ENCODE data around the gene MGLL.

The MGLL gene

GRCh38 chr3:127789990-127790881 is 32.1 kb downstream of the MGLL start:
- no peak for TF ChIP-seq CTCF (IDR thresholded peaks at IDR 0.05; ENCODE audit: extremely low read depth, missing control alignments)
- no peak for DNase-seq (ENCODE audit: low spot score)

DNA sequence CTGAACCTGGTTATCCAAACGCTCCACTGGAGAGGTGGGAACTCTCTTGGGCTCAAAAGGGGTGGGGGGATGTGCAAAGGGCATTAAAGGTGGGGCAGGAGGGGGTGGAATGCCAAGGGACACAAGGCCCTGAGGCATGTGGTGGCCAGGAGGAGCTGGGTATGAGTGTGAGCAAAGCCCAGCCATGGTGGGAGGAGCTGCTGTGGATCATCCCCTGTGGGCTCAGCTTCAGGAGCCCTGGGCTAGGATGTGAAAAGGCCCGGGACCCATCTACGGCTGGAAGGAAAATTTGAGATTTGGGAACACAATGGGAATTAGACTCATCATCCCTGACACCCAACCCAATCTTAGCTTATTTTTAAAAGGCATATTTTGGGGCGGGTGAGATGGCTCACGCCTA is 33.3 kb downstream of the MGLL start:
- TF ChIP-seq CTCF (IDR thresholded peaks at IDR 0.05; ENCODE audit: extremely low read depth, missing control alignments), result no peak
- no peak for DNase-seq (ENCODE audit: low spot score)

GRCh38 chr3:127788451-127788909 is 33.8 kb downstream of the MGLL start:
- no peak for TF ChIP-seq CTCF (IDR thresholded peaks at IDR 0.05; ENCODE audit: extremely low read depth, missing control alignments)
- no peak for DNase-seq (ENCODE audit: low spot score)

DNA sequence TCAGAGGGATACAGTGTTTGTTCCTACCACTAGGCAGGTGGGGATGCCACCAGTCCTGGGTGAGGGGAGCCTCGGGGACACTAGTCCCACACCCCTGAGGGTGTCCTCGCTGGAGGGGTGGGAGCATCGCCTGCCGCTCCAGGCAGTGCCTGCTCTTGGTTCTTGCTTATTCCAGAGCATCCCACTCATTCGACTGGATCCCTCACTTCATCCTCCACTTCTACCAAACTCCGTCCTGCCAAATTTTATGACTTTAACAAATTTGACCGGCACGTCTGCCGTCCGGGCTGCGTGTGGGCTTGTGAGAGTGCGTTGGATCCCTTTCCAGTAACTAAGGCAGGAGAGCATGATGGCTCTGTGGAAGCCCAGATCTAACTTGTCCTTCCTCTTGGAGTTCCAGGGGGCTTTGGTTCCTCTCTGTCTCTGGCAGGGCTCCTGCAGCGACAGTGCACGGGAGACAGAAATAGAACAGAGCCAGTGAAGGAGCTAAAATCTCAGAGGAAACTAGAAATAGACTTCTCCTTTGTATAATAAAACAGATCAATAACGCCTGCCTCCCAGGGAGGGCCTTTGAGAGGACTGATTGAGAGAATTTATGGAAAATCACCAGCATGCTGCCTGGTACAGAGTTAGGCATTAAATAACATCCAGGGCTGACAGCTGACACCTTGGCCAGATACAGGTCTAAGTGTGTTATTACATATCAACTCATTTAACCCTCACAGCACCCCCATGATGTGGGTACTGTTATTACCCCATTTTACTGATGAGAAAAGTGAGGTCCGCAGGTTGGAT is 34.5 kb downstream of the MGLL start:
- TF ChIP-seq CTCF (IDR thresholded peaks at IDR 0.05; ENCODE audit: extremely low read depth, missing control alignments), result no peak
- no peak for DNase-seq (ENCODE audit: low spot score)

DNA sequence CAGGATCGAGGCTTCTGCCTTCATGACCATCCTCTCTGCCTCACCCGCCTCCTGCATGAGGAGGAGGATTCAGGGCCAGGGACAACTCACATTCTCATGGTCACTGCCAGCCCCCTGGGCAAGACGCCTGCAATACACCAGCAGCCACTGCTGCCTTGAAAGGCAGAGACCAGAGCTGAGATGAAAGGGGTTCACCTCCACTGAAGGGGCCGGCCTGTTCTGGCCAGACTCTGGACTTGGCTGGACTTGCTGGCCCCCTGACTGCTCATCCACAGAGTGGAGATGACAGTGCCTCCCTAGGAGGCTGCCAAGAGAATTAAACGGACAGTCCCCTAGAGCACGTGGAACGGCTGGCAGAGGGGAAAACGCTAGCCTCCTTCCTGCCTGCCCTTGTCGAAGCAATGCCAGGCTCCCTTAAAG is 35.2 kb downstream of the MGLL start:
- no peak for TF ChIP-seq CTCF (IDR thresholded peaks at IDR 0.05; ENCODE audit: extremely low read depth, missing control alignments)
- no peak for DNase-seq (ENCODE audit: low spot score)

DNA sequence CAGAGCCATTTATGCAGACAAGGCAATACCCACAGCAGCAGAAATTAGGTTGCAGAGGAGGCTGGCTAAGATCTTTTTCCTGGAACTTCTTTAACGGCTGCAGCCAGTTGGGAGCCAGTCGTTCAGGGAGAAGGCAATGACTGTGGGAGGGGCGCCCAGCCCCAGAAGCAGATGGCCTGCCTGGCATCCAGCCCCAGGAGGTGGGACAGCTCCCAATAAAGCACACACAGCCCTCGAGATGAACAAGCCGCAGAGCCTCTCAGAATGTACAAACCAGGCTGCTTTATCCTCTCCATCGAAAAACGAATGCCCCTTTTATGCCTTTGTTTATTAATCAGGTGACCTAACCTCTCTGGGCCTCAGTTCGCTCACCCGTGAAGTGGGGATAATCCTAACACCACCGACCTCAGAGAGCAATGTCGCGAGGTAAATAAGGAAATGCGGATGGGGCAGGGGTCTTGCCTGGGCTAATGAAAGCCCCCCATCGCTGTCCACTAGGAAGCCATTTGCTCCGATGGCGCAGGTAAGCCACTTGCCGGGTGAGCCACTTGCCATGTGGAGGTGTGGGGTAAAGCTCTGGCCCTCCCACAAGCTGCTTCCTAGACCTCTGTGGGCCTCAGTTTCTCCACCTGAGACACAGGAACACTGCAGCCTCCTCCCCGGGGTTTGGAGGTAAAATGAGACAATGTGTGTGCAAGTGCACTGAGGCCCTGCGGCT is 35.8 kb downstream of the MGLL start:
- no peak for DNase-seq (ENCODE audit: low spot score)
- no peak for TF ChIP-seq CTCF (IDR thresholded peaks at IDR 0.05; ENCODE audit: extremely low read depth, missing control alignments)

All from GM20000 (cell line).